Transverse colon (tissue), 4 donors: ENCODE results near the gene GFPT1. TPM values are rescaled to one million over a fixed set of nuclear protein-coding genes. Genes with fewer than 3 reads are reported as not detected.

Source experiments
- DNase-seq: peaks from one replicate; pipeline ENCODE4 v3.0.0-alpha.2; 2019
- H3K27ac ChIP-seq, 4 donors: fragments of 200-600 bp; sonication (generic); 2 replicates each; pipeline ENCODE4 v1.5.1; 2016 to 2018; ENCODE audit warnings: inconsistent platforms in 4 of 4
- H3K27me3 ChIP-seq: fragments of 200-600 bp; sonication (generic); 2 replicates; pipeline ENCODE4 v1.5.1; 2017; ENCODE audit warnings: inconsistent platforms
- H3K36me3 ChIP-seq, 4 donors: fragments of 200-600 bp; sonication (generic); 2 replicates each; pipeline ENCODE4 v1.5.1; 2017 to 2019; ENCODE audit warnings: inconsistent platforms in 4 of 4
- H3K4me1 ChIP-seq, 4 donors: fragments of 200-600 bp; sonication (generic); 2 replicates each; pipeline ENCODE4 v1.5.1; 2017 to 2020; ENCODE audit warnings: inconsistent platforms in 4 of 4
- H3K4me3 ChIP-seq, 4 donors: fragments of 200-600 bp; sonication (generic); 1 replicate in 1 of 4; 2 replicates in 3 of 4; pipeline versions ENCODE4 v1.5.1 to v1.6.1; 2017 to 2019; ENCODE audit warnings: inconsistent platforms in 4 of 4
- H3K9me3 ChIP-seq, 2 donors: fragments of 200-600 bp; sonication (generic); 2 replicates each; pipeline ENCODE4 v1.5.1; 2017 to 2019; ENCODE audit warnings: inconsistent platforms in 2 of 2
- EP300 ChIP-seq: sonication (generic); formaldehyde crosslinking; IDR thresholded peaks from one replicate; pipeline ENCODE4 v1.6.1; 2017; ENCODE audit warnings: antibody characterized with exemption, low read depth
- POLR2A ChIP-seq: fragments of 450-650 bp; IDR thresholded peaks from one replicate; pipeline ENCODE4 v1.6.1; 2016; ENCODE audit warnings: antibody characterized with exemption, mild to moderate bottlenecking, moderate library complexity
- POLR2AphosphoS5 ChIP-seq, 3 donors: sonication (generic); formaldehyde crosslinking; IDR thresholded peaks; one replicate each; pipeline ENCODE4 v1.6.1; 2016; ENCODE audit warnings: antibody characterized with exemption in 3 of 3
- WGBS, 2 donors: methylation state at CpG; one replicate each; pipeline ENCODE4 v1.1.5; 2018; ENCODE audit warnings: low coverage in 1 of 2; 5-methylcytosine and 5-hydroxymethylcytosine counted together
- in situ Hi-C, 4 donors: fragments of 200-750 bp; cut with MboI; loops; one replicate each; pipeline versions ENCODE4 v1.15.0 to v1.15.1; 2017; ENCODE audit warnings: low sequenced_read_pairs in 3 of 4, low pct_ligation_motif_present in 1 of 4, low pct_unique_long_range_greater_than_20kb in 1 of 4
- intact Hi-C: fragments of 100-400 bp; cut with DNase I; formaldehyde crosslinking; loops from one replicate; pipeline ENCODE4 v1.15.1; 2023; ENCODE audit warnings: low total_unique reads
- total RNA-seq, 4 donors: library from RNA; depleted of rRNA; stranded (reverse); fragments of >200 nt; gene quantifications; one replicate each; pipeline ENCODE4 v1.1.0, GENCODE V29; 2016
- TF ChIP-seq, protein P1 (sequence below), 5 experiments: fragments of 200-600 bp in 3 of 5; fragments of 450-650 bp in 2 of 5; sonication (generic) in 3 of 5; IDR thresholded peaks; 1 replicate in 2 of 5; 2 replicates in 3 of 5; pipeline ENCODE4 v1.5.1; 2016 to 2017; ENCODE audit warnings: antibody characterized with exemption in 5 of 5, inconsistent platforms in 3 of 5, mild to moderate bottlenecking in 2 of 5, moderate library complexity in 1 of 5

Gene GFPT1
- total RNA-seq, 4 donors from 2014 or later = 28.4 to 108 (median 46.9) TPM

- Histone ChIP-seq H3K27me3 (no peaks in the 10 kb centered on the region), H3K4me1 (peaks cover 12 to 80% (median 47%) of the 10 kb centered on the region in 4 donors), H3K36me3 (no peaks in the 10 kb centered on the region), H3K27ac (peak overlapping the region; percentile 70 to 77 (median 74)), H3K4me3 (no peak overlapping the region), H3K9me3 (no peaks in the 10 kb centered on the region)
- TF ChIP-seq POLR2AphosphoS5 (IDR thresholded peaks at IDR 0.05) (no peak), EP300 (no peak), POLR2A (no peak)
- TF ChIP-seq, protein P1, sequence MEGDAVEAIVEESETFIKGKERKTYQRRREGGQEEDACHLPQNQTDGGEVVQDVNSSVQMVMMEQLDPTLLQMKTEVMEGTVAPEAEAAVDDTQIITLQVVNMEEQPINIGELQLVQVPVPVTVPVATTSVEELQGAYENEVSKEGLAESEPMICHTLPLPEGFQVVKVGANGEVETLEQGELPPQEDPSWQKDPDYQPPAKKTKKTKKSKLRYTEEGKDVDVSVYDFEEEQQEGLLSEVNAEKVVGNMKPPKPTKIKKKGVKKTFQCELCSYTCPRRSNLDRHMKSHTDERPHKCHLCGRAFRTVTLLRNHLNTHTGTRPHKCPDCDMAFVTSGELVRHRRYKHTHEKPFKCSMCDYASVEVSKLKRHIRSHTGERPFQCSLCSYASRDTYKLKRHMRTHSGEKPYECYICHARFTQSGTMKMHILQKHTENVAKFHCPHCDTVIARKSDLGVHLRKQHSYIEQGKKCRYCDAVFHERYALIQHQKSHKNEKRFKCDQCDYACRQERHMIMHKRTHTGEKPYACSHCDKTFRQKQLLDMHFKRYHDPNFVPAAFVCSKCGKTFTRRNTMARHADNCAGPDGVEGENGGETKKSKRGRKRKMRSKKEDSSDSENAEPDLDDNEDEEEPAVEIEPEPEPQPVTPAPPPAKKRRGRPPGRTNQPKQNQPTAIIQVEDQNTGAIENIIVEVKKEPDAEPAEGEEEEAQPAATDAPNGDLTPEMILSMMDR (IDR thresholded peaks at IDR 0.05) = no peak
- no peak for DNase-seq
- in situ Hi-C loops = no loop called here
- 92 to 100% methylated on average over 7 of the region's 7 CpGs for WGBS, 2 donors
- intact Hi-C loops = no loop called here
These were observed 3.7 kb downstream of the GFPT1 start for GRCh38 chr2:69383176-69383812.

GRCh38 chr2:69382547-69382946, 4.5 kb downstream of the GFPT1 start:
- no peak for DNase-seq
- intact Hi-C loops (no loop called here), in situ Hi-C loops (no loop called here)
- H3K9me3 ChIP-seq = no peaks in the 10 kb centered on the region
- WGBS, 2 donors = 25 to 56% methylated on average over 2 of the region's 2 CpGs
- peak overlapping the region; percentile 70 to 77 (median 74) for H3K27ac ChIP-seq
- TF ChIP-seq POLR2A (no peak), EP300 (no peak), POLR2AphosphoS5 (IDR thresholded peaks at IDR 0.05) (no peak)
- TF ChIP-seq, protein P1 (IDR thresholded peaks at IDR 0.05) = no peak
- peaks cover 12 to 72% (median 40%) of the 10 kb centered on the region in 4 donors for H3K4me1 ChIP-seq
- H3K36me3 ChIP-seq = no peaks in the 10 kb centered on the region
- no peak overlapping the region for H3K4me3 ChIP-seq
- no peaks in the 10 kb centered on the region for H3K27me3 ChIP-seq

DNA sequence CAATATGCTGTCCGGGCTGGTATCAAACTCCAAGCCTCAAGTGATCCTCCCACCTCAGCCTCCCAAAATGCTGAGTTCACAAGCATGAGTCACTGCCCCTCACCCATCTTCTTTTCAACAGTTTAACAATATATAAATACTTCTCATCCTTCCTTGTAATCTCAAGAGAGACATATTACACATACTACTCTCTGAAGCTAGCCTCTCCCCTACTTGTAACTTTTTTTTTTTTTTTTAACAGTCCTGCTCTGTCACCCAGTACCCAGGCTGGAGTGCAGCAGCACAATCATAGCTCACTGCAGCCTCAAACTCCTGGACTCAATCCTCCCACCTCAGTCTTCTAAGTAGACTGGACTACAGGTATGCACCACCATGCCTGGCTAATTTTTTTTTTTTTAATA, 5.7 kb downstream of the GFPT1 start:
- intact Hi-C loops (no loop called here), in situ Hi-C loops (no loop called here)
- no peak overlapping the region for H3K4me3 ChIP-seq
- no peak for DNase-seq
- no peaks in the 10 kb centered on the region for H3K36me3 ChIP-seq
- TF ChIP-seq EP300 = no peak
- TF ChIP-seq POLR2AphosphoS5 (IDR thresholded peaks at IDR 0.05) = no peak
- TF ChIP-seq, protein P1 (IDR thresholded peaks at IDR 0.05) = no peak
- TF ChIP-seq POLR2A = no peak
- no peaks in the 10 kb centered on the region for H3K9me3 ChIP-seq
- no peaks in the 10 kb centered on the region for H3K27me3 ChIP-seq
- peak overlapping the region; percentile 70 to 77 (median 74) for H3K27ac ChIP-seq
- H3K4me1 ChIP-seq = peaks cover 12 to 73% (median 39%) of the 10 kb centered on the region in 4 donors
- 80 to 83% methylated on average over 1 of the region's 1 CpG for WGBS, 2 donors

DNA sequence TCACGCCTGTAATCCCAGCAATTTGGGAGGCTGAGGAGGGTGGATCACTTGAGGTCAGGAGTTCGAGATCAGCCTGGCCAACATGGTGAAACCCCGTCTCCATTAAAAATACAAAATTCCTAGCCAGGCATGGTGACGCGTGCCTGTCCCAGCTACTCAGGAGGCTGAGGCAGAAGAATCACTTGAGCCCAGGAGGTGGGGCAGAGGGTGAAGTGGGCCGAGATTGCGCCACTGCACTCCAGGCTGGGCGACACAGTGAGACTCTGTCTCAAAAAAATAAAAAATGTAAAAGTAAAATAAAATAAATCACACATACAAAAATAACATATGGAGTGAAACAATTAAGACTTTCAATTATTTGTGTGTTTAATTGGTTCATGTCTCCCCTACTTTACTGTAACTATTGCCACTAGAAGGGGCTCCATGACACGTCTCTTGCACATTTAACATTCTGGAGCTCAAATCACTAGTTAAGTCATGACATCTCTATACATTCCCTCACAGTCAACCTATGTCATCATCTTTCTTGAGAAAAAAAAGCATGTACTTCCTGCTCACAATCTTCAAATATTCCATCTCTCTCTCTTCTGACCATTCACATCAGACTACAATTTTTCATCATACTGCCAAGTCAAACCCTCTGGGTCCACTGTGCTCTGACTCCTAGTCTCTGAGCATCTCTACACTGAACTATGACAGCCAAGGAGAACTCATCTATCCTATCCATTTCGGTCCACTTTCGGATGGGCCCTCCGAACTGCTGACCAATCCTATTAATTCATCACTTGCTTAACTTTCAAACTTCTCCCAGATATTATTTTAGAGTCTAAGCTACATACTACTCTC, 6.7 kb downstream of the GFPT1 start:
- intact Hi-C loops = no loop called here

More for the DNA sequence above, 6.7 kb downstream of the GFPT1 start:
- no peak for DNase-seq
- Histone ChIP-seq H3K27ac (peak overlapping the region in 2 of 4 donors; percentile 47 to 76), H3K36me3 (no peaks in the 10 kb centered on the region), H3K27me3 (no peaks in the 10 kb centered on the region), H3K4me3 (no peak overlapping the region), H3K9me3 (no peaks in the 10 kb centered on the region), H3K4me1 (peaks cover 12 to 71% (median 34%) of the 10 kb centered on the region in 4 donors)
- in situ Hi-C loops = no loop called here
- TF ChIP-seq, protein P1 (IDR thresholded peaks at IDR 0.05) = no peak
- TF ChIP-seq EP300 (no peak), POLR2A (no peak), POLR2AphosphoS5 (IDR thresholded peaks at IDR 0.05) (no peak)
- WGBS, 2 donors = 93 to 95% methylated on average over 7 to 12 of the region's 12 CpGs
